DMS114 treated with DMSO at 0.1 percent for 48 hours (cell line): ENCODE results near the gene FIBCD1.
"Not testable (repeated sequence)": the region's sequence is repeated elsewhere in the genome, so short reads cannot be mapped to it uniquely, and the experiment has no call there.

Experiments
- DNase-seq: peaks from one replicate; lab custom pipeline; 2025; ENCODE audit not compliant: unreplicated experiment; lab: John Stamatoyannopoulos, UW

FIBCD1 gene

DNA sequence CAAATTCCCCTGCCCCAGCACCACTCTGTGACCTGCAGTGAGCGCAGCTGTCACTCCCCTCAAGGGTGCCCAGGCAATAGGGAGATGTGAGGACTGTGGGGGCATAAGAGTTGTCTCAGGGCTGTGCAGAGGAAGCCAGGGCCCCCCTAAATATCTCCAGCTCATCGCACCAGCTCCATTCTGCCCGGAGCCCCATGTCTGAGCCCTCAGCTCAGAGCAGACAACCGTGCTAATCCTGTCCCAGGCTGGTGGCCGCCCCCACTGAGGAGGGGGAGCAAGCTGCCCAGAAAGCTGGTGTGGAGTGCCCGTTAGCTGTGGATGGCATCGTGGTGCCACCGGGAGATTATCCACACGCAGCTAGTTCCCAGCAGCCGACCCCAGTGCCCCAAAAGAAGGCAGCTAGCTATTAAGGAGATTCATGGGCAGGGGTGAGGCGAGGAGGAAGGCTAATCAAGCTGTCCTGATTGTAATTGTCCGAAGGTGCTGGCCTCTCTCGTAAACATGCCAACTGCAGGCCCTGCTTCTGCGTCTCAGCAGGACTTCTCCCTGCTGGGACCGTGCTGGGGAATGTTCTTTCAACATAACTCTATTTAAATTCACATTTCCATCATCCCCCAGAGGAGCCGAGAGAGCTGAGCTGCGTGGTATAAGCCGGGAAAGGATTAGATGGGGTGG lies 17.0 kb upstream of the FIBCD1 start:
- no peak for DNase-seq

GRCh38 chr9:130954925-130955324 lies 15.9 kb upstream of the FIBCD1 start:
- DNase-seq: not testable (repeated sequence)

GRCh38 chr9:130954317-130954716 lies 15.3 kb upstream of the FIBCD1 start:
- DNase-seq: no peak

DNA sequence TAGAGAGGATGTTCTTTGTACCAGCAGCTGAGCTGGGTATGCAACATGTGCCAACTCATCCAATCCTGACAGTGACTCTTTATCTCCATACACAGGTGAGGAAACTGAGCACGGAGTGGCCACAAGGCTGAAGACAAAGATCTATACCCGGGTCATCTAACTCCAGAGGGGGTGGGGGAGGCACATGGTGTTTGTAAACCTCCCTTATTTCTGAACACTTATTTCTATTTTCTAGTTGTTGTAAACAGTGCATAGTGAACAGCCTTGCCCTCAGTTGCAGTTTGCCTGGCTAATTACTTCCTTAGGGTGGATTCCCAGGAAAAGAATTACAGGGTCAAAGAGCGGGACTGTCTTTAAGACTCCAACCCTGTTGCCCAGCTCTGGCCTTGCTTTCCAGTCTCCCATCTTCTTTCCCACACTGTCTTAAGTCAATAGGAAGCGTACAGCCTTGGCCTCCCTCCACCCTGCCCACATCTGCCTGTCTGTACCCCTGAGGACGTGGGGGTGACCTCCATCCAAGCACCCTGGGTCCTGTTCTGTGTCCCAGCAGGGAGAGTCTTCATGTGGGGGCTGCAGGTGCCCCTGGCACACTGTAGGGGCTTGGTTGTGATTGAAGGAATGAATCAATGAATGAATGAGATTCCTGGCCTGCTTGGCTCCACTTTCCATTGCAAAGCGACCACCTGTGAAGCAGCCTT lies 13.2 kb upstream of the FIBCD1 start:
- DNase-seq: no peak

DNA sequence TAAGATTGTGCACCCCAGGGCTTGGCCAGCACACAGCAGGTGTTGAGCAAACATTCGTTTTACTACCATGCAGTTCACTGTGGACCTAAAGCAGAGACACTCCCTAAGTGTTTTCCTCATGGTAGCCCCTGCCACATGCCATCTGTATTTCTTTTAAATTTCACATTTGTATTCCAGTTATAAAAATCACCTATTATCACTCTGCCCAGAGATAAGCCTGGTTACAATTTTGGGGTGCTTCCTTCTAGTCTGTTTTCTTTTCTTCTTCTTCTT lies 10.9 kb upstream of the FIBCD1 start:
- DNase-seq: no peak

- DNase-seq: no peak
Measured at GRCh38 chr9:130949188-130950038, 10.4 kb upstream of the FIBCD1 start.

DNA sequence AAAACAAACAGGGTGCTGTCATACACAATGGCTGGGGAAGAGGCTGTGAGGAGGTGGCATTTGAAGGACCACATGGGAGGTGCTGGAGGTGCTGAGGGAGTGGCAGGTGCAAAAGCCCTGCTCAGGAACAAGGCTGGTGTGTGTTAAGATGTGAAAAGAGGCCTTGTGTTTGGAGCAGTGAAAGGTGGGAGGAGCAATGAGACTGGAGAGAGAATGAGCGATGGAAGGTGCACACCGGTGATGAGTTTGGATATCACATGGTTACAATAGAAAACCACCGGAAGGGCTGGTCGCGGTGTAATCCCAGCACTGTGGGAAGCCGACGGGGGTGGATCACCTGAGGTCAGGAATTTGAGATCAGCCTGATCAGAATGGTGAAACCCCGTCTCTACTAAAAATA lies 9.2 kb upstream of the FIBCD1 start:
- DNase-seq: no peak

DNA sequence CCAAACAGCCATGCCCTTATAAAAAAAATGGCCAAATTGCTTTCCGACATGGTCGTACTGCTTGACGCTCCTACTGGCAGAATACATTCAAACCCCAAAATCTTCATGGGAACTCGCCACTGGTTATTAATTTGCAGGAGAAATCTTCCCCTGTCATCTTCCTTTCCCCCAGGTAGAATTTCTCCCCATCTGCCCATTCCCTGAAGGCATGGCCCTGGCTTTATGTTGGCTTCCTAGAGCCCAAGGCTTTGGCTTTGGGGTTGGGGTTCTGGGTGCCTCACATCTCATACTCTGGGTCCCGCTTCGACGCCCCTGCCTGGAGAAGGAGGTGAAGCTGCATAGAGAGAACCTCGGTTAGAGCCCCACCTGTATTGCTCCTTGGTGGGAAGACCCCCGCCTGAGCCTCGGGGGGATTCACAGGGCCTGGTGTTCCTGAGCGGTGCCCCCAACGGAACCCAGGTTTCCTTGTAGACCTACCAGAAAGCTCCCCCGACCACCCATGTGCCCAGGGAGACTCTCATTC lies 8.6 kb upstream of the FIBCD1 start:
- DNase-seq: no peak

GRCh38 chr9:130946766-130947617 lies 7.9 kb upstream of the FIBCD1 start:
- DNase-seq: no peak

GRCh38 chr9:130945173-130945572 lies 6.1 kb upstream of the FIBCD1 start:
- DNase-seq: no peak

DNA sequence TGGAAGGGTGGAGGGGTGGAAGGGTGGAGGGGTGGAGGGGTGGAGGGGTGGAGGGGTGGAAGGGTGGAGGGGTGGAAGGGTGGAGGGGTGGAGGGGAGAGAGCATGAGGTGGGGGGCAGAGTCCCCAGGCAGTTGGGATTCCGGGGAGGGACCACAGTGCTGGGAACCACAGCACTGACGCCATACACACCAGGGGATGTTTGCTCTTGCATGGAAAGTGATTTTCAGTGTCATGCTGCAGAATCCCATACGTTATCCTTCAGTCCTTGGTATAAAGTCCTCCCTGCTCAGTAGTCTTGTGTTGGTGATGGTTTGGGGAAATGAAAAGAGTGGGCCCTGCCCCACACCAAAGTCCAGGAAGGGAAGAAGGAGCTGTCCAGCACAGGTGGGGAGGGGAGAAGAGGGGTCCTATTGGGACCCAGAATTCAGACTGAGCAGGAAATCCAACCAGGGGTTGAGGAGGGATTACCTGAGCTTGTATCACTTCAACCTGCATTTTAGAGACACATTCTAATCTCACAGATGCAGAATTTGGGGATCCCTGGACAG lies 5.5 kb upstream of the FIBCD1 start:
- DNase-seq: no peak

DNA sequence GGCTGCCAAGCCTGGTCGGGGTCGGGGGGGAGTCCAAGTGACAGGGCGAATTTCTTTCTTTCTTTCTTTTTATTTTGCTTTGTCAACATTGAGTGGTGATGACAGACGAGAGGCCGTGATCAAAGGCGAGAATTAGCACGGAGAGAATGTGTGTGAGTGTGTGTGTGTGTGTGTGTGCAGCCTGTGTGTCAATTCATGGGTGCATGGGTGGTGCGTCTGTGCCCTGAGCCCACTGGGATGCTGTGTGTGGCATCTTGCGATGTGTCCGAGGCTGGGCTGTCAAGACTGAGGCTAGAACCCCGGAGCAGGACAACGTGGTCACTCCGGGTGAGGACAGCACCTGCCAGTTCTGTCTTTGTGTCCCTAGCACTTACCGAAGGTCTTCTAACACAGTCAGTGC lies 4.7 kb upstream of the FIBCD1 start:
- DNase-seq: no peak

DNA sequence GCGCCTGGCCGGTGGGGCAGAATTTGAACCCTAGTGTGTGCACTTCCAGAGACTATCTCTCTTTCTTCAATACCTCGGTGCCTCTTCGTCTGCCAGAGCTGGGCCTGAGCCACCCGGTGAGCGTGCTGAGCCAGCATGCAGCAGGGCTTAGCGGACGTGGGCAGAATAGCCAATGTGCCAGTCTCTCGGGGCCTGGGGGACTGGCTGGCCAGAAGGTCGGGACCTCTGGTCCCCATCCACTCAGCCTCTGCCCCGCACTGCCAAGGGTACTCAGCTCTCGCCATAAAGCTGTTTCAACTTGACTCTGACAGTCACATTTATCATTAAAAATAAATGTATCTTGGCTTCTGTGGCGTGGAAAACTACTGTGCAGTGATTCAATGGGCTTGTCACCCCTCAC lies 4.2 kb upstream of the FIBCD1 start:
- no peak for DNase-seq

GRCh38 chr9:130942679-130943078 lies 3.6 kb upstream of the FIBCD1 start:
- DNase-seq: no peak

DNA sequence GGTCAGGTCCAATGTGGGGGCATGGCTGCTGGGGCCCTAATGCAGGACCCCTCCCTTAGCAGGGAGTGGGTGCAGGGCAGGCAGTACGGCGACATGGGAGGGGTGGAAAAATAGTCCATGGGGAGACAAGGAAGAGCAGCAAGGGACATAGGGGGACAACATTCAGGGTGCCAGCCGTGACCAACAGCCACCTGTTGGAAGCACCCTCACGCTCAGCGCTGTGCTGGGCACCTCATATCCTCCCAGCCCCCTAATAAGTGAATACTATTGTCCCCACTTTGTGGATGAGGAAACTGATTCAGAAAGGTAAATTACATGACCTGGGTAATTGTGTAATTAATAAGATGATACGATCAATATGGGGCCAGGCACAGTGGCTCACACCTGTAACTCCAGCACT lies 3.0 kb upstream of the FIBCD1 start:
- DNase-seq: no peak

DNA sequence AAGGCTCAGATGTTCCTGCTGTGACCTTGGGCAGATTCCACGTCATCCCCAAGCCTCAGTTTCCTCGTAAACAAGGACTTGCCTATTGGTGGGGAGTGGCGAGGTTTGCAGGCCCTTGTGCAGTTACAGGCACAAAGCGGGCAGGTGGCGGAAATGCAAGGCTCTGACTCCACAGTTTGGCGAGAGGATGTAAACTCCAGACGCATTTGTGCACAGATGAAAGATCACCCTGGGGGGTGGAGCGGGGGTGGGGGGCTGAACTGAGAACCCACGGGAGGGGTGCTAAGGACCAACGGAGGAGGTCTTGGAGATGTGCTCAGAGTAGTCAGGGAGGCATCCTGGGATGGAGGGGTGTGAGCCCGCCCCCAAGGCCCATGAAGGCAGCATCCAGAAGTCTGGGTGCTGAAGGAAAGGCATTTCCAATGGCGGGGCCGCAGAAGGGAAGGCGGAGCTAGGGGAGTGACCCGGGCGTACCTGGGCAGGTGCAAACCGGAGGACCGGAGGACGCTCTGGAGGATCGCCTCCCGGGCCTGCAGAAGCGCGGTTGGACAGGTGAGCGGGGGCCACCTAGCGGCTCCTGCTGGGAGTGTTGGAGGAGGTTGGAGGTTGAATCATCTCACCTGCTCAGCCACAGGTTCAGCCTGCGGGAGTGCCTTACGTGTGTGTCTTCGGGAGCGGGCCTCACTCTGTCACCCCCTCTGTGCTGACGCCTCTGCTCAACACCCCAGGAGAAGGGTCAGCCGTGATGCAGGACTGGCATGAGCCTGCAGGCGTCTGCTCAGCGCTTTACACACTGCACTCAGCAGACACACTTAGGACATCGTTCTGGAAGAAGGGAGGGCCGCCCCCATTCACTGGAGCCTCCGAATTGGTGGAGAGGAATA lies 1.9 kb upstream of the FIBCD1 start:
- DNase-seq: no peak

- DNase-seq: no peak
Measured at GRCh38 chr9:130940027-130940549, 1.0 kb upstream of the FIBCD1 start.

DNA sequence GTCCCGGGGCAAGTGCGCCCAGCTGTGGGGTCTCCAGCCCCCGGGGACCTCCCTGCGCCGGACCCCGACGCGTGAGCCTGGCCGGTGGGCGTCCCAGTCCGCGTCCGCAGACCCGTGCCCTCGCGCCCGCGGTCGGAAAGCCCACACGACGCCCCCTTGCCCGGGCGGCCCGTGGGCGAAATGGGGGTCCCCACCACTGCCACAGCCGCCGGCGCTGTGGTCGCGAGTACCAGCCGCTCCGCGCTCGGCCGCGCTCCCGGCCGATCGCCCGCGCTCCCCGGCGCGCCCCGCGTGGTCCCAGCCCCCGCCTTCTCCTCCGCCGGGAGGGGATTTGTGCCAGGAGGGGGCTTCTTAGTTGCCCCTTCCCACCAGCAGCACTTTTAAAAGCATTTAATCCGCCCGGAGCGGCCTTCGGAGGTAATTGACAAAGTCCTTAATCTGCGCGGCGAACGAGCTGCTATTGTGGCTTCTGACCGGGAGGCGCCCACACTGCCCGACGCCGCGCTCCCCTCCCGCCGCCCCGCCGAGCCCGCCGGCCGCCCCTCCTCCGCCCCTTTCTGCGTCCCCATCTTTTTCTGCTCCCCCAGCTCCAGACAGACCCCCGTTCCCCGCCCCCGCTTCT lies 469 bp upstream of the FIBCD1 start:
- DNase-seq: no peak

DNA sequence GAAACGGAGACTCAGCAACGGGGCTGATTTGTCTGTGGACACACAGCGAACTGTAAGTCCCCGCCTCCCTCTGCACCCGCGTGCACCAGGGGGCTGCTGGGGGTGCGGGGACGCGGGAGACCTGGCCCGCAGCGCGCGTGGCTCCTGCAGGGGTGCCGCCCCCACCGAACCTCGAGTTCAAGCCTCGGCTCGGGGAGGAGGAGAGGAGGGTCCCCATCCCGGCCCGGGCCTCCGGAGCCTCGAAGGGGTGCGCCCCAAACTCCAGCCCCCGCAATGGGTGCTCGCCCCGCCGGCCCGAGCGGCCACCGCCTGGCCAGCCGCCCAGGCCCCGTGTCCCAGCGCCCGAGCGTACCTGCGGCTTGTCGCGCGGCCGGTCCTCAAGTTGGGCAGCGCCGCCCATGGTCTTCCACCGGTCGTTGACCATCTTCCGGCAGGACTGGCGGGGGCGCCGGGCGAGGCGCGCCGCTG lies 829 bp downstream of the FIBCD1 start:
- no peak for DNase-seq
